AG04449 (cell line): ENCODE measurements around the gene LRRC1.
A peak's percentile ranks its signal among the peaks of the same experiment; 100 is the strongest.

Source experiments
- CTCF ChIA-PET: fragments of 350-600 bp; formaldehyde crosslinking; extraction: SDS; loops from one replicate; lab custom pipeline; 2021; ENCODE audit warnings: antibody characterized with exemption; lab: Yijun Ruan, JAX
- POLR2A ChIA-PET: fragments of 400-600, 350-600 bp; formaldehyde crosslinking; extraction: SDS; loops from one replicate; lab custom pipeline; 2020; ENCODE audit warnings: antibody characterized with exemption, inconsistent platforms; lab: Yijun Ruan, JAX
- DNase-seq: peaks from one replicate; pipeline ENCODE4 v3.0.0-alpha.2; 2010; ENCODE audit warnings: low read depth, low spot score
- H3K4me3 ChIP-seq: 2 replicates; pipeline ENCODE4 v1.5.1; 2011; ENCODE audit warnings: low read depth, mild to moderate bottlenecking, control low read depth, low read length
- TF ChIP-seq, protein P1 (sequence below): IDR thresholded peaks from one replicate; pipeline ENCODE4 v1.5.1; 2011; ENCODE audit warnings: mild to moderate bottlenecking, moderate library complexity, low read length, control low read depth, inconsistent platforms; ENCODE audit not compliant: insufficient read depth; ENCODE audit errors: missing control alignments

Gene LRRC1

GRCh38 chr6:53857318-53858094, 62.7 kb downstream of the LRRC1 start:
- ChIA-PET CTCF (interaction anchor here (1.6 kb wide), 1 partner anchor 98 kb away, joined by 3 read pairs; no protein-coding TSS in a partner anchor), POLR2A (no interaction called here)
- no peak for DNase-seq
- no peak overlapping the region for H3K4me3 ChIP-seq
- TF ChIP-seq, protein P1, sequence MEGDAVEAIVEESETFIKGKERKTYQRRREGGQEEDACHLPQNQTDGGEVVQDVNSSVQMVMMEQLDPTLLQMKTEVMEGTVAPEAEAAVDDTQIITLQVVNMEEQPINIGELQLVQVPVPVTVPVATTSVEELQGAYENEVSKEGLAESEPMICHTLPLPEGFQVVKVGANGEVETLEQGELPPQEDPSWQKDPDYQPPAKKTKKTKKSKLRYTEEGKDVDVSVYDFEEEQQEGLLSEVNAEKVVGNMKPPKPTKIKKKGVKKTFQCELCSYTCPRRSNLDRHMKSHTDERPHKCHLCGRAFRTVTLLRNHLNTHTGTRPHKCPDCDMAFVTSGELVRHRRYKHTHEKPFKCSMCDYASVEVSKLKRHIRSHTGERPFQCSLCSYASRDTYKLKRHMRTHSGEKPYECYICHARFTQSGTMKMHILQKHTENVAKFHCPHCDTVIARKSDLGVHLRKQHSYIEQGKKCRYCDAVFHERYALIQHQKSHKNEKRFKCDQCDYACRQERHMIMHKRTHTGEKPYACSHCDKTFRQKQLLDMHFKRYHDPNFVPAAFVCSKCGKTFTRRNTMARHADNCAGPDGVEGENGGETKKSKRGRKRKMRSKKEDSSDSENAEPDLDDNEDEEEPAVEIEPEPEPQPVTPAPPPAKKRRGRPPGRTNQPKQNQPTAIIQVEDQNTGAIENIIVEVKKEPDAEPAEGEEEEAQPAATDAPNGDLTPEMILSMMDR = no peak

DNA sequence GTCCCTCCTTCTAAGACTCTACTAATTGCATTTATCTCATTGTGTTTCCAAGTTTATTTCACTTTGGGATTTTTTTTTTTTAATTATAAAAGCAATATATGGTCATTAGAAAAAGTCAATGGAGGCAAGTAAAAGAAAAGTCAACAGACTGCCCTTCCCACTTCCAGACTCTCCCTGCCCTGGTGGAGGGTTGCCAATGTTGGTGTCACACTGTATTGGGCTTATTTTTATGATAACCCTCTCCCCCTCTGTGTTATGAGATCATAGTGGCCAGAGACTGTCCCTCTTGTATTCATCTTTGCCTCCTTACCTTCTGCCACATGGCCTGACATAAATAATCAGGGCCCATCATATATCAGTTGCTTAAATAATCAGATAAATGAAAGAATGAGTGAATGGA, 63.4 kb downstream of the LRRC1 start:
- ChIA-PET CTCF (no interaction called here), POLR2A (no interaction called here)
- no peak for DNase-seq
- TF ChIP-seq, protein P1 = no peak
- H3K4me3 ChIP-seq = no peak overlapping the region

DNA sequence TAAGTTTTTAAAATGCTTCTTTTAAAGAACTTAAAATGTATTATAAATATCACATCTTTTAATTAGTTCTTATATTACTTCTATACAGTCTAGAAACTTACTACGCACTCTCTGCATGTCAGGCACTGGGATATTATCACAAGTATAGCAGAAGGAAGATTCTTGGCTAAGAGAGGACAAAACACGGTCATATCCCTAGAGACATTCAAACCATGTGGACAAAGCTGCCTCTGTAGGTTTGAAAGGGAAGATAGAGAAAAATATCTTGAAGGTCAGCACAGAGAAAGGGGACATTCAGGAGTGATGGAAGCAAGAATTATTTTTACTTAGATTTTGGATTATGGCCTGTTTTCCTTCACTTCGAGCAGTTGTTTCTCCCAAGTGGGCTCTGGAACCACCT, 64.1 kb downstream of the LRRC1 start:
- no peak overlapping the region for H3K4me3 ChIP-seq
- TF ChIP-seq, protein P1 = no peak
- ChIA-PET CTCF (no interaction called here), POLR2A (no interaction called here)
- no peak for DNase-seq

- POLR2A ChIA-PET = no interaction called here
- CTCF ChIA-PET = interaction anchor here (1.5 kb wide), 1 partner anchor 11 kb away, joined by 4 read pairs; no protein-coding TSS in a partner anchor
- no peak for DNase-seq
- H3K4me3 ChIP-seq = no peak overlapping the region
- TF ChIP-seq, protein P1 = no peak
These were observed 65.7 kb downstream of the LRRC1 start for GRCh38 chr6:53860511-53860910.

GRCh38 chr6:53861518-53861917, 66.7 kb downstream of the LRRC1 start:
- H3K4me3 ChIP-seq = no peak overlapping the region
- ChIA-PET CTCF (interaction anchor here (1.5 kb wide), 2 partner anchors 12 to 94 kb away, joined by 3 to 4 read pairs; no protein-coding TSS in a partner anchor), POLR2A (no interaction called here)
- TF ChIP-seq, protein P1 = no peak
- DNase-seq = no peak

DNA sequence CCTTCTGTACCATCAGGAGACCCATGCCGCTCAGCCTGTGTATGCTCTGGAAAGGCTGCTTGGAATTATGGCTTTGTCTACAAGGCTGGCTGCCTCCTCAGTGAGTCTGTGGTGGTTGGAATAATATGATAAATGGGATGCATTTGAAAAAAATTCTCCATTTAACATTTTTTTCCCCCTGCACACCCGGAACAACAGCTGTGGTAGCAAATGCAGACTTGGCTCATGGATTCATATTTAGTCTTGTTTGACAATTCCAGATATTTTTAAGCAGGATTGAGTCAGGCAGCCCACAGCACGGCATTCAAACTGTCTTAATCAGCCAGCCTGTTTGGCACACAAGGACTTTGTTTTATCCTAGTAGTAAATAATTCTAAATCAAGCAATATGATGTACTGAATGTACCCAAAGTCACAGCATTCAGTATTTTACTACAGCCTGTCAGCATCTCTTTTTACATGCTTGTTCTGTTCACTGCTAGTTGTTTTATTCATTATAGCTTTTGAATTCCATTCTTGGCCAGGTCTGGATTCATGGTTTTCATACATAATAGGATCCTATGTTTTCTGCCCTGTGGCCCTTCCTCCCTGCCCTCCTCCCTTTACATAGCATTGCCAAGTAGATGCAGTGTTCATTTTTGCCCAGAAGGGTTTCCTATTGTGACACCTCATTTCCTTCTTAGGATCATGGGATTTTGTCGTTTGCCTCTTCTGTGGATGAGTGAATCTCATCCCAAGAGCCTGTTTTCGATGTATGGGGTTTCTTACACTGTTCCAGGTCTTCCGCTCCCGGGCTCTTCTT, 68.1 kb downstream of the LRRC1 start:
- peak; percentile 37 for DNase-seq
- ChIA-PET CTCF (interaction anchor here (1.5 kb wide), 1 partner anchor 93 kb away, joined by 3 read pairs; no protein-coding TSS in a partner anchor), POLR2A (interaction anchor here (0.9 kb wide), 1 partner anchor 68 kb away, joined by 4 read pairs; the partner anchor contains the start of gene LRRC1)
- H3K4me3 ChIP-seq = no peak overlapping the region
- TF ChIP-seq, protein P1 = no peak
